HepG2 (cell line): ENCODE measurements around the gene DENND2A. TPM values are rescaled to one million over a fixed set of nuclear protein-coding genes. Genes with fewer than 3 reads are reported as not detected.

Experiments used
- CEBPB ChIP-seq: IDR thresholded peaks from 2 replicates; pipeline ENCODE4 v1.6.1; 2011; ENCODE audit warnings: low read depth, low read length, improper control_type of control experiment, borderline replicate concordance
- DNMT1 ChIP-seq: sonication (generic); formaldehyde crosslinking; IDR thresholded peaks from 2 replicates; pipeline ENCODE4 v1.5.1; 2020; ENCODE audit warnings: mild to moderate bottlenecking, missing genetic modification reagents
- FOXK1 ChIP-seq: sonication (generic); formaldehyde crosslinking; IDR thresholded peaks from 2 replicates; pipeline ENCODE4 v1.4.0; 2020; ENCODE audit warnings: low read depth, missing genetic modification reagents, borderline replicate concordance
- HNF4A ChIP-seq: sonication (generic); formaldehyde crosslinking; IDR thresholded peaks from 2 replicates; pipeline ENCODE4 v1.4.0; 2020; ENCODE audit warnings: missing genetic modification reagents
- JDP2 ChIP-seq: sonication (generic); formaldehyde crosslinking; IDR thresholded peaks from 2 replicates; pipeline ENCODE4 v1.8.1; 2022; ENCODE audit warnings: missing genetic modification reagents, borderline replicate concordance
- TBX3 ChIP-seq: fragments of 450-650 bp; IDR thresholded peaks from 2 replicates; pipeline ENCODE4 v1.6.1; 2017; ENCODE audit warnings: antibody characterized with exemption, mild to moderate bottlenecking, inconsistent platforms, borderline replicate concordance
- TEAD3 ChIP-seq: optimal IDR thresholded peaks from 2 replicates; pipeline ENCODE3; 2016; ENCODE audit warnings: borderline replicate concordance
- THAP11 ChIP-seq: IDR thresholded peaks from 2 replicates; pipeline ENCODE4 v1.6.1; 2016; ENCODE audit warnings: missing biosample characterization, missing genetic modification reagents
- TRIM24 ChIP-seq: sonication (generic); formaldehyde crosslinking; IDR thresholded peaks from 2 replicates; pipeline ENCODE4 v1.8.0; 2022; ENCODE audit warnings: mild to moderate bottlenecking, missing genetic modification reagents
- YEATS4 ChIP-seq: sonication (generic); formaldehyde crosslinking; IDR thresholded peaks from 2 replicates; pipeline ENCODE4 v1.4.0; 2020; ENCODE audit warnings: missing genetic modification reagents, borderline replicate concordance
- ZFP62 ChIP-seq: sonication (generic); formaldehyde crosslinking; IDR thresholded peaks from 2 replicates; pipeline ENCODE4 v1.4.0; 2020; ENCODE audit warnings: missing genetic modification reagents
- ZMYM2 ChIP-seq: sonication (generic); formaldehyde crosslinking; IDR thresholded peaks from 2 replicates; pipeline ENCODE4 v1.8.0; 2022; ENCODE audit warnings: mild to moderate bottlenecking, missing genetic modification reagents
- ZNF136 ChIP-seq: sonication (generic); formaldehyde crosslinking; IDR thresholded peaks from 2 replicates; pipeline ENCODE4 v1.8.1; 2022; ENCODE audit warnings: low read depth, mild to moderate bottlenecking, moderate library complexity, missing genetic modification reagents
- ZNF552 ChIP-seq: sonication (generic); formaldehyde crosslinking; IDR thresholded peaks from 2 replicates; pipeline ENCODE4 v1.9.0; 2022; ENCODE audit warnings: missing genetic modification reagents, mild to moderate bottlenecking, borderline replicate concordance
- ZNF773 ChIP-seq: sonication (generic); formaldehyde crosslinking; IDR thresholded peaks from 2 replicates; pipeline ENCODE4 v1.4.0; 2020; ENCODE audit warnings: missing genetic modification reagents, borderline replicate concordance
- polyA plus RNA-seq, 8 experiments: library from polyadenylated mRNA; depleted of rRNA in 3 of 8; stranded (reverse) in 7 of 8; unstranded in 1 of 8; fragments of >200 nt; fragmentation: Illumina TruSeq in 4 of 8; extraction: Trizol in 4 of 8; gene quantifications; 2 replicates each; pipeline versions ENCODE4 v1.2.1 to v1.2.3, GENCODE V29; 2011 to 2016; ENCODE audit warnings: low read depth in 4 of 8, missing spikeins in 1 of 8, mixed read lengths in 1 of 8; ENCODE audit not compliant: insufficient read depth in 1 of 8
- total RNA-seq, 5 experiments: library from RNA; depleted of rRNA; stranded (reverse); fragments of >200 nt; fragmentation: Illumina TruSeq; extraction: Trizol; gene quantifications; 2 replicates each; pipeline ENCODE4 v1.2.3, GENCODE V29; 2016; ENCODE audit warnings: low read depth in 1 of 5
- TF ChIP-seq, protein P1 (sequence below): sonication (generic); formaldehyde crosslinking; IDR thresholded peaks from 2 replicates; pipeline ENCODE4 v1.5.1; 2020; ENCODE audit warnings: mild to moderate bottlenecking, missing genetic modification reagents, borderline replicate concordance
- TF ChIP-seq, protein P2 (sequence below): sonication (generic); formaldehyde crosslinking; IDR thresholded peaks from 2 replicates; pipeline ENCODE4 v1.4.0; 2020; ENCODE audit warnings: missing genetic modification reagents
- TF ChIP-seq, protein P3 (sequence below): sonication (generic); formaldehyde crosslinking; IDR thresholded peaks from 2 replicates; pipeline ENCODE4 v1.9.0; 2021; ENCODE audit warnings: missing genetic modification reagents, borderline replicate concordance
- TF ChIP-seq, protein P4 (sequence below): IDR thresholded peaks from 2 replicates; pipeline ENCODE4 v1.6.1; 2016; ENCODE audit warnings: mild to moderate bottlenecking

Gene DENND2A
- total and polyA plus RNA-seq, 2 of the 13 experiments (the other 11 are each of a cell fraction or from before 2014, with no cell fraction given): not detected

DNA sequence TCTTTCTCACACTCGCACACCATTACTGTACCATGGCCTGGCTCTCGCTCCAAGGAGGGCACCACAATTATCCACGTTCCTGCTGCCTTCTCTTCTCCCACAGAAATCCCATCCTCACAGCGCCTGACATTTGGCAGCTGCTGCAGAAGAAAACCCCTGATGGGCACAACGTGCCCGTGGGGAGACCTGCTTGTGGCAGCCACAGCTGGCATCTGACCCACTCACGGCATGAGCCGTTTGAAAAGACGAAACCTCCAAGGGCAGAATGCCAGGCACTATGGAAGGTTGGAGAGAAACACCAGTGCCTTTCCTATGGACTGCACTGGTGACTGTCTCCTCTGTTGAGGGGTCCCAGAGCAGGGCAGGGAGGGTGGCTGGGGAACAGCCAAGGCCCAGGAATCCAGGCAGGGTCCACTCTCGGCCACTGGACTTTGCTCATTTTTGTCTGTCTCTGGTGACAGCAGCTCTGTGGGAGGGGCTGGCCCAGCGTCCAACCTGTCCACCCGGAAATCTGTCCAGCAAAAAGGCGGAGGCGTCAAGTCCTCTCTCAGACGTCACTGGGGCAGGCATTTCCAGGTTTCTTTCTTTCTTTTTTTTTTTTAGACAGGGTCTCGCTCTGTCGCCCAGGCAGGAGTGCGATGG is 100.4 kb downstream of the DENND2A start (continued):
- TF ChIP-seq, protein P1, sequence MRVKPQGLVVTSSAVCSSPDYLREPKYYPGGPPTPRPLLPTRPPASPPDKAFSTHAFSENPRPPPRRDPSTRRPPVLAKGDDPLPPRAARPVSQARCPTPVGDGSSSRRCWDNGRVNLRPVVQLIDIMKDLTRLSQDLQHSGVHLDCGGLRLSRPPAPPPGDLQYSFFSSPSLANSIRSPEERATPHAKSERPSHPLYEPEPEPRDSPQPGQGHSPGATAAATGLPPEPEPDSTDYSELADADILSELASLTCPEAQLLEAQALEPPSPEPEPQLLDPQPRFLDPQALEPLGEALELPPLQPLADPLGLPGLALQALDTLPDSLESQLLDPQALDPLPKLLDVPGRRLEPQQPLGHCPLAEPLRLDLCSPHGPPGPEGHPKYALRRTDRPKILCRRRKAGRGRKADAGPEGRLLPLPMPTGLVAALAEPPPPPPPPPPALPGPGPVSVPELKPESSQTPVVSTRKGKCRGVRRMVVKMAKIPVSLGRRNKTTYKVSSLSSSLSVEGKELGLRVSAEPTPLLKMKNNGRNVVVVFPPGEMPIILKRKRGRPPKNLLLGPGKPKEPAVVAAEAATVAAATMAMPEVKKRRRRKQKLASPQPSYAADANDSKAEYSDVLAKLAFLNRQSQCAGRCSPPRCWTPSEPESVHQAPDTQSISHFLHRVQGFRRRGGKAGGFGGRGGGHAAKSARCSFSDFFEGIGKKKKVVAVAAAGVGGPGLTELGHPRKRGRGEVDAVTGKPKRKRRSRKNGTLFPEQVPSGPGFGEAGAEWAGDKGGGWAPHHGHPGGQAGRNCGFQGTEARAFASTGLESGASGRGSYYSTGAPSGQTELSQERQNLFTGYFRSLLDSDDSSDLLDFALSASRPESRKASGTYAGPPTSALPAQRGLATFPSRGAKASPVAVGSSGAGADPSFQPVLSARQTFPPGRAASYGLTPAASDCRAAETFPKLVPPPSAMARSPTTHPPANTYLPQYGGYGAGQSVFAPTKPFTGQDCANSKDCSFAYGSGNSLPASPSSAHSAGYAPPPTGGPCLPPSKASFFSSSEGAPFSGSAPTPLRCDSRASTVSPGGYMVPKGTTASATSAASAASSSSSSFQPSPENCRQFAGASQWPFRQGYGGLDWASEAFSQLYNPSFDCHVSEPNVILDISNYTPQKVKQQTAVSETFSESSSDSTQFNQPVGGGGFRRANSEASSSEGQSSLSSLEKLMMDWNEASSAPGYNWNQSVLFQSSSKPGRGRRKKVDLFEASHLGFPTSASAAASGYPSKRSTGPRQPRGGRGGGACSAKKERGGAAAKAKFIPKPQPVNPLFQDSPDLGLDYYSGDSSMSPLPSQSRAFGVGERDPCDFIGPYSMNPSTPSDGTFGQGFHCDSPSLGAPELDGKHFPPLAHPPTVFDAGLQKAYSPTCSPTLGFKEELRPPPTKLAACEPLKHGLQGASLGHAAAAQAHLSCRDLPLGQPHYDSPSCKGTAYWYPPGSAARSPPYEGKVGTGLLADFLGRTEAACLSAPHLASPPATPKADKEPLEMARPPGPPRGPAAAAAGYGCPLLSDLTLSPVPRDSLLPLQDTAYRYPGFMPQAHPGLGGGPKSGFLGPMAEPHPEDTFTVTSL (CRISPR knock-in tag): 0 out of 2 replicates have a peak, but pooled peaks have one; percentile 33
- TF ChIP-seq DNMT1 (CRISPR knock-in tag): no peak
- TF ChIP-seq CEBPB: no peak
- no peak for TF ChIP-seq FOXK1
- TF ChIP-seq YEATS4 (CRISPR knock-in tag): no peak
- TF ChIP-seq, protein P2, sequence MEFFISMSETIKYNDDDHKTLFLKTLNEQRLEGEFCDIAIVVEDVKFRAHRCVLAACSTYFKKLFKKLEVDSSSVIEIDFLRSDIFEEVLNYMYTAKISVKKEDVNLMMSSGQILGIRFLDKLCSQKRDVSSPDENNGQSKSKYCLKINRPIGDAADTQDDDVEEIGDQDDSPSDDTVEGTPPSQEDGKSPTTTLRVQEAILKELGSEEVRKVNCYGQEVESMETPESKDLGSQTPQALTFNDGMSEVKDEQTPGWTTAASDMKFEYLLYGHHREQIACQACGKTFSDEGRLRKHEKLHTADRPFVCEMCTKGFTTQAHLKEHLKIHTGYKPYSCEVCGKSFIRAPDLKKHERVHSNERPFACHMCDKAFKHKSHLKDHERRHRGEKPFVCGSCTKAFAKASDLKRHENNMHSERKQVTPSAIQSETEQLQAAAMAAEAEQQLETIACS (CRISPR knock-in tag): no peak
- TF ChIP-seq THAP11: 0 out of 2 replicates have a peak, but pooled peaks have one; percentile 20
- no peak for TF ChIP-seq ZNF773
- TF ChIP-seq ZNF552 (CRISPR knock-in tag): no peak
- peak; percentile 84 for TF ChIP-seq HNF4A (CRISPR knock-in tag)
- no peak for TF ChIP-seq TBX3
- TF ChIP-seq, protein P3, sequence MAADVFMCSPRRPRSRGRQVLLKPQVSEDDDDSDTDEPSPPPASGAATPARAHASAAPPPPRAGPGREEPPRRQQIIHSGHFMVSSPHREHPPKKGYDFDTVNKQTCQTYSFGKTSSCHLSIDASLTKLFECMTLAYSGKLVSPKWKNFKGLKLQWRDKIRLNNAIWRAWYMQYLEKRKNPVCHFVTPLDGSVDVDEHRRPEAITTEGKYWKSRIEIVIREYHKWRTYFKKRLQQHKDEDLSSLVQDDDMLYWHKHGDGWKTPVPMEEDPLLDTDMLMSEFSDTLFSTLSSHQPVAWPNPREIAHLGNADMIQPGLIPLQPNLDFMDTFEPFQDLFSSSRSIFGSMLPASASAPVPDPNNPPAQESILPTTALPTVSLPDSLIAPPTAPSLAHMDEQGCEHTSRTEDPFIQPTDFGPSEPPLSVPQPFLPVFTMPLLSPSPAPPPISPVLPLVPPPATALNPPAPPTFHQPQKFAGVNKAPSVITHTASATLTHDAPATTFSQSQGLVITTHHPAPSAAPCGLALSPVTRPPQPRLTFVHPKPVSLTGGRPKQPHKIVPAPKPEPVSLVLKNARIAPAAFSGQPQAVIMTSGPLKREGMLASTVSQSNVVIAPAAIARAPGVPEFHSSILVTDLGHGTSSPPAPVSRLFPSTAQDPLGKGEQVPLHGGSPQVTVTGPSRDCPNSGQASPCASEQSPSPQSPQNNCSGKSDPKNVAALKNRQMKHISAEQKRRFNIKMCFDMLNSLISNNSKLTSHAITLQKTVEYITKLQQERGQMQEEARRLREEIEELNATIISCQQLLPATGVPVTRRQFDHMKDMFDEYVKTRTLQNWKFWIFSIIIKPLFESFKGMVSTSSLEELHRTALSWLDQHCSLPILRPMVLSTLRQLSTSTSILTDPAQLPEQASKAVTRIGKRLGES (CRISPR knock-in tag): no peak
- TF ChIP-seq TEAD3 (CRISPR knock-in tag): peak; percentile 73
- TF ChIP-seq ZFP62 (CRISPR knock-in tag): no peak
- TF ChIP-seq JDP2: no peak
- TF ChIP-seq ZNF136: no peak
- no peak for TF ChIP-seq TRIM24 (CRISPR knock-in tag)
- no peak for TF ChIP-seq ZMYM2 (CRISPR knock-in tag)
- TF ChIP-seq, protein P4, sequence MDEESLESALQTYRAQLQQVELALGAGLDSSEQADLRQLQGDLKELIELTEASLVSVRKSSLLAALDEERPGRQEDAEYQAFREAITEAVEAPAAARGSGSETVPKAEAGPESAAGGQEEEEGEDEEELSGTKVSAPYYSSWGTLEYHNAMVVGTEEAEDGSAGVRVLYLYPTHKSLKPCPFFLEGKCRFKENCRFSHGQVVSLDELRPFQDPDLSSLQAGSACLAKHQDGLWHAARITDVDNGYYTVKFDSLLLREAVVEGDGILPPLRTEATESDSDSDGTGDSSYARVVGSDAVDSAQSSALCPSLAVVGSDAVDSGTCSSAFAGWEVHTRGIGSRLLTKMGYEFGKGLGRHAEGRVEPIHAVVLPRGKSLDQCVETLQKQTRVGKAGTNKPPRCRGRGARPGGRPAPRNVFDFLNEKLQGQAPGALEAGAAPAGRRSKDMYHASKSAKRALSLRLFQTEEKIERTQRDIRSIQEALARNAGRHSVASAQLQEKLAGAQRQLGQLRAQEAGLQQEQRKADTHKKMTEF (CRISPR knock-in tag): no peak
